SK-N-SH (cell line): ENCODE measurements around the gene CDKL4. TPM values are rescaled to one million over a fixed set of nuclear protein-coding genes. Genes with fewer than 3 reads are reported as not detected.

Experiments
- CTCF ChIA-PET: fragments of 300-600, 350-600 bp; formaldehyde crosslinking; extraction: SDS; loops from one replicate; lab custom pipeline; 2021; lab: Yijun Ruan, JAX
- POLR2A ChIA-PET: fragments of 350-600 bp; sonication (Branson Sonifier 250); formaldehyde crosslinking; extraction: SDS; loops from one replicate; lab custom pipeline; 2020; ENCODE audit warnings: antibody characterized with exemption, inconsistent platforms; lab: Yijun Ruan, JAX
- DNase-seq: peaks from one replicate; pipeline ENCODE4 v3.0.0; 2012
- H2AFZ ChIP-seq: fragments of 200-600 bp; sonication (generic); 2 replicates; pipeline ENCODE4 v1.8.1; 2016; ENCODE audit warnings: antibody characterized with exemption, mild to moderate bottlenecking, low read depth
- H3F3A ChIP-seq: fragments of 200-600 bp; sonication (generic); replicated peaks from 2 replicates; pipeline ENCODE3; 2016; ENCODE audit warnings: antibody characterized with exemption, mild to moderate bottlenecking; ENCODE audit not compliant: insufficient read depth
- H3K27ac ChIP-seq, 2 experiments: fragments of 200-500 bp in 1 of 2; fragments of 200-600 bp in 1 of 2; sonication (Bioruptor generic) in 1 of 2; sonication (generic), shearing (Covaris generic) in 1 of 2; 2 replicates each; pipeline versions ENCODE4 v1.5.1 to v1.6.1; 2014 to 2016; ENCODE audit warnings: low read depth in 2 of 2, inconsistent platforms in 1 of 2, low read length in 1 of 2, mild to moderate bottlenecking in 1 of 2, mixed read lengths in 1 of 2
- H3K27me3 ChIP-seq: fragments of 200-600 bp; sonication (generic), shearing (Covaris generic); 2 replicates; pipeline ENCODE4 v1.6.1; 2016; ENCODE audit warnings: mixed run types; ENCODE audit not compliant: insufficient read depth
- H3K36me3 ChIP-seq, 2 experiments: fragments of 200-500 bp in 1 of 2; fragments of 200-600 bp in 1 of 2; sonication (Bioruptor generic) in 1 of 2; sonication (generic) in 1 of 2; replicated peaks in 1 of 2; 2 replicates each; pipeline versions ENCODE3 to v1.5.1; 2014 to 2016; ENCODE audit warnings: low read length in 1 of 2, mild to moderate bottlenecking in 1 of 2; ENCODE audit not compliant: insufficient read depth in 2 of 2, control insufficient read depth in 1 of 2
- H3K4me1 ChIP-seq, 2 experiments: fragments of 200-500 bp in 1 of 2; fragments of 200-600 bp in 1 of 2; sonication (Bioruptor generic) in 1 of 2; sonication (generic), shearing (Covaris generic) in 1 of 2; 2 replicates each; pipeline versions ENCODE4 v1.5.1 to v1.6.1; 2014 to 2016; ENCODE audit warnings: low read depth in 1 of 2, low read length in 1 of 2, mixed run types in 1 of 2; ENCODE audit not compliant: insufficient read depth in 2 of 2, control insufficient read depth in 1 of 2
- H3K4me2 ChIP-seq: fragments of 200-600 bp; sonication (generic), shearing (Covaris generic); 2 replicates; pipeline ENCODE4 v1.6.1; 2017; ENCODE audit warnings: mixed run types
- H3K4me3 ChIP-seq, 2 experiments: fragments of 200-500 bp in 1 of 2; fragments of 200-600 bp in 1 of 2; sonication (Bioruptor generic) in 1 of 2; sonication (generic), shearing (Covaris generic) in 1 of 2; 2 replicates each; pipeline versions ENCODE4 v1.5.1 to v1.8.1; 2014 to 2016; ENCODE audit warnings: low read depth in 2 of 2, inconsistent platforms in 1 of 2, low read length in 1 of 2, mild to moderate bottlenecking in 1 of 2, mixed read lengths in 1 of 2, moderate library complexity in 1 of 2
- H3K79me2 ChIP-seq: fragments of 200-600 bp; sonication (generic); 2 replicates; pipeline ENCODE4 v1.8.1; 2017; ENCODE audit warnings: mild to moderate bottlenecking; ENCODE audit not compliant: insufficient read depth
- H3K9ac ChIP-seq: fragments of 200-600 bp; sonication (generic); 2 replicates; pipeline ENCODE4 v1.6.1; 2017; ENCODE audit warnings: mixed run types
- H3K9me2 ChIP-seq: fragments of 200-600 bp; sonication (generic); 2 replicates; pipeline ENCODE4 v1.6.1; 2017; ENCODE audit warnings: mixed run types
- H3K9me3 ChIP-seq: fragments of 200-600 bp; sonication (generic); 2 replicates; pipeline ENCODE4 v1.6.1; 2017; ENCODE audit warnings: mixed run types, mild to moderate bottlenecking, moderate library complexity
- H4K20me1 ChIP-seq: fragments of 200-600 bp; sonication (generic); 2 replicates; pipeline ENCODE4 v1.6.1; 2017; ENCODE audit warnings: mild to moderate bottlenecking, mixed run types; ENCODE audit not compliant: insufficient read depth
- ELF1 ChIP-seq: IDR thresholded peaks from 2 replicates; pipeline ENCODE4 v1.4.0; 2012
- IRF3 ChIP-seq: fragments of 150-350 bp; IDR thresholded peaks from 2 replicates; pipeline ENCODE4 v1.6.1; 2016; ENCODE audit warnings: mild to moderate bottlenecking, low read depth, low read length
- MXI1 ChIP-seq: IDR thresholded peaks from 2 replicates; pipeline ENCODE4 v1.6.1; 2012; ENCODE audit warnings: mild to moderate bottlenecking, low read depth, low read length, improper control_type of control experiment
- PBX3 ChIP-seq: IDR thresholded peaks from 2 replicates; pipeline ENCODE4; 2012
- POLR2AphosphoS5 ChIP-seq: IDR thresholded peaks from 2 replicates; pipeline ENCODE4 v1.6.1; 2012; ENCODE audit warnings: low read depth, low read length
- RFX5 ChIP-seq: IDR thresholded peaks from 2 replicates; pipeline ENCODE4 v1.6.1; 2012; ENCODE audit warnings: mild to moderate bottlenecking, improper control_type of control experiment, low read length
- SMC3 ChIP-seq: IDR thresholded peaks from 2 replicates; pipeline ENCODE4 v1.6.1; 2012; ENCODE audit warnings: low read depth, low read length, improper control_type of control experiment
- TCF12 ChIP-seq: IDR thresholded peaks from 2 replicates; pipeline ENCODE4 v1.4.0; 2012
- USF2 ChIP-seq: fragments of 150-350 bp; IDR thresholded peaks from 2 replicates; pipeline ENCODE4 v1.6.1; 2017; ENCODE audit warnings: antibody characterized with exemption, low read length, low read depth, borderline replicate concordance
- YY1 ChIP-seq: IDR thresholded peaks from 2 replicates; pipeline ENCODE4 v1.4.0; 2012; ENCODE audit warnings: low read depth, mild to moderate bottlenecking
- WGBS: methylation state at CpG from one replicate; pipeline ENCODE4 v1.1.6; 2017; ENCODE audit warnings: low lambda C conversion rate; 5-methylcytosine and 5-hydroxymethylcytosine counted together
- polyA plus RNA-seq, 3 experiments: library from polyadenylated mRNA; depleted of rRNA; stranded (reverse); fragments of >200 nt; gene quantifications; 2 replicates each; pipeline ENCODE4 v1.2.3, GENCODE V29; 2012

Gene CDKL4
- polyA plus RNA-seq, 1 of the 3 experiments (the other 2 are of a cell fraction), result 0.81 TPM

GRCh38 chr2:39275016-39275415 lies 31.2 kb upstream of the CDKL4 start:
- H2AFZ ChIP-seq, result no peak overlapping the region
- no peak overlapping the region for H3K27ac ChIP-seq
- no peaks in the 10 kb centered on the region for H3K4me1 ChIP-seq
- no peaks in the 10 kb centered on the region for H4K20me1 ChIP-seq
- H3K79me2 ChIP-seq, result no peaks in the 10 kb centered on the region
- H3K36me3 ChIP-seq, result peaks cover 62 to 78% of the 10 kb centered on the region in 2 experiments
- H3K9me3 ChIP-seq, result no peaks in the 10 kb centered on the region
- H3K9ac ChIP-seq, result no peak overlapping the region
- no peak for DNase-seq
- no peaks in the 10 kb centered on the region for H3K9me2 ChIP-seq
- 85% methylated on average over 1 of the region's 1 CpG for WGBS
- no peaks in the 10 kb centered on the region for H3K27me3 ChIP-seq
- H3K4me3 ChIP-seq, result no peak overlapping the region
- H3F3A ChIP-seq, result no peaks in the 10 kb centered on the region
- POLR2A ChIA-PET, result no interaction called here
- TF ChIP-seq SMC3 (no peak), IRF3 (no peak)
- CTCF ChIA-PET, result interaction anchor here (1.5 kb wide), 2 partner anchors 10 to 11 kb away, joined by 3 to 4 read pairs; no protein-coding TSS in a partner anchor
- no peak overlapping the region for H3K4me2 ChIP-seq

- H3K4me1 ChIP-seq, result peaks cover 0 to 4% of the 10 kb centered on the region in 2 experiments; a peak in 1 of 4 replicates
- H3K9me3 ChIP-seq, result no peaks in the 10 kb centered on the region
- no peak overlapping the region for H3K27ac ChIP-seq
- WGBS, result 92% methylated on average over 3 of the region's 3 CpGs
- H3K9ac ChIP-seq, result no peak overlapping the region
- no peaks in the 10 kb centered on the region for H3K9me2 ChIP-seq
- no peak overlapping the region for H2AFZ ChIP-seq
- H3F3A ChIP-seq, result no peaks in the 10 kb centered on the region
- H3K4me3 ChIP-seq, result no peak overlapping the region
- ChIA-PET CTCF (interaction anchor here (1.0 to 1.1 kb wide), 2 partner anchors 9 to 16 kb away, joined by 3 read pairs; no protein-coding TSS in a partner anchor), POLR2A (no interaction called here)
- no peaks in the 10 kb centered on the region for H4K20me1 ChIP-seq
- no peak for DNase-seq
- H3K4me2 ChIP-seq, result no peak overlapping the region
- no peaks in the 10 kb centered on the region for H3K79me2 ChIP-seq
- TF ChIP-seq ELF1 (no peak), USF2 (no peak), MXI1 (no peak), TCF12 (no peak), YY1 (no peak)
- TF ChIP-seq, all 33 proteins: peak for 0
- Histone ChIP-seq H3K36me3 (peaks cover 56 to 60% of the 10 kb centered on the region in 2 experiments), H3K27me3 (no peaks in the 10 kb centered on the region)
Measured at GRCh38 chr2:39269941-39270340, 26.2 kb upstream of the CDKL4 start.

- Histone ChIP-seq H3K4me3 (no peak overlapping the region), H3K79me2 (no peaks in the 10 kb centered on the region), H2AFZ (no peak overlapping the region), H3K9ac (no peak overlapping the region), H4K20me1 (no peaks in the 10 kb centered on the region), H3K9me3 (no peaks in the 10 kb centered on the region), H3K4me1 (peaks cover 0 to 6% of the 10 kb centered on the region in 2 experiments; a peak in 1 of 4 replicates), H3K4me2 (no peak overlapping the region), H3K9me2 (no peaks in the 10 kb centered on the region), H3K27ac (no peak overlapping the region), H3F3A (peaks cover 4% of the 10 kb centered on the region), H3K27me3 (no peaks in the 10 kb centered on the region), H3K36me3 (peaks cover 52 to 63% of the 10 kb centered on the region in 2 experiments)
- WGBS, result 97% methylated on average over 3 of the region's 3 CpGs
- CTCF ChIA-PET, result interaction anchor here (0.8 to 1.2 kb wide), 2 partner anchors 132 to 208 kb away, joined by 3 to 4 read pairs; no protein-coding TSS in a partner anchor
- POLR2A ChIA-PET, result no interaction called here
- no peak for DNase-seq
- TF ChIP-seq PBX3 (no peak), POLR2AphosphoS5 (no peak), ELF1 (no peak), RFX5 (no peak)
Measured at GRCh38 chr2:39266916-39267434, 23.2 kb upstream of the CDKL4 start.
